GM18951 (cell line): ENCODE results near the gene IGSF9.

Experiments used
- POLR2A ChIP-seq: IDR thresholded peaks from 4 replicates; pipeline ENCODE4 v1.6.1; 2011; ENCODE audit warnings: mild to moderate bottlenecking; ENCODE audit not compliant: insufficient read length, insufficient read depth; ENCODE audit errors: extremely low read depth
- in situ Hi-C: fragments of 300-500 bp; cut with MboI; formaldehyde crosslinking; loops from one replicate; pipeline ENCODE4 v1.12.0; 2022; ENCODE audit warnings: low sequenced_read_pairs, mixed read lengths, inconsistent platforms; ENCODE audit not compliant: unreplicated experiment

IGSF9 gene

GRCh38 chr1:159943908-159944622, 1.3 kb downstream of the IGSF9 start:
- in situ Hi-C loops = loop anchor here (5.0 kb wide), 1 partner anchor 58 kb away; no protein-coding TSS in a partner anchor

GRCh38 chr1:159943278-159943640, 2.2 kb downstream of the IGSF9 start:
- no peak for TF ChIP-seq POLR2A
- in situ Hi-C loops = loop anchor here (5.0 kb wide), 1 partner anchor 59 kb away; no protein-coding TSS in a partner anchor

More at GRCh38 chr1:159943908-159944622, 1.3 kb downstream of the IGSF9 start:
- TF ChIP-seq POLR2A = no peak

DNA sequence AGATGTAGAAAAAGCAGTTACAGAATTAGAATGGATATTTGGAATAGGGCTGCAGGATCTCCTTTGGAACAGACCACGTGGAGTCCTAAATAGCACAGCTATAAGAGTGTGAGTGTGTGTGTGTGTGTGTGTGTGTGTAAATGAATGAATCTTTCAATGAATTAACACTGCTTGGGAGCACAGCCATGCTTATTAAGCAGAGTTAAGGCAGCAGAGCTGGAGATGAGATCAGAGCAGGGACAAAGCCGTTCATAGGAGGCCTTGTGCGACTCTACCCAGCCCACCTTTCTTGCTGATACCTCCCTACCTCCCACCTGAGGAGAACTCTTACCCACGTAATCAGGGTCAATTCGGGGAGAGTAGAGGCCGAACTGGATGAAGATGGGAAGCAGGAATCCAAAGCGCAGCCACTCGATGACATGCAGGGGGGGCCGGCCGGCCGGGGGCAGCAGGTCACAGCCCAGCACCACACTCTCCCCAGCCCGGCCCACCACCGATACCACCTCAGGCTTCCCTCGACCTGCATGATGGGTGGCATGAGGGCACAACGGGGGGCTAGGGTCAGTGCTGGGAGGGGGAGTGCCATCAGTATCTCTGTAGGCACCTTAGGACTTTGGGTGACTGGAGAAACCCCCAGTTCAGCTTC, 2.7 kb downstream of the IGSF9 start:
- in situ Hi-C loops = loop anchor here (5.0 kb wide), 1 partner anchor 60 kb away; no protein-coding TSS in a partner anchor

DNA sequence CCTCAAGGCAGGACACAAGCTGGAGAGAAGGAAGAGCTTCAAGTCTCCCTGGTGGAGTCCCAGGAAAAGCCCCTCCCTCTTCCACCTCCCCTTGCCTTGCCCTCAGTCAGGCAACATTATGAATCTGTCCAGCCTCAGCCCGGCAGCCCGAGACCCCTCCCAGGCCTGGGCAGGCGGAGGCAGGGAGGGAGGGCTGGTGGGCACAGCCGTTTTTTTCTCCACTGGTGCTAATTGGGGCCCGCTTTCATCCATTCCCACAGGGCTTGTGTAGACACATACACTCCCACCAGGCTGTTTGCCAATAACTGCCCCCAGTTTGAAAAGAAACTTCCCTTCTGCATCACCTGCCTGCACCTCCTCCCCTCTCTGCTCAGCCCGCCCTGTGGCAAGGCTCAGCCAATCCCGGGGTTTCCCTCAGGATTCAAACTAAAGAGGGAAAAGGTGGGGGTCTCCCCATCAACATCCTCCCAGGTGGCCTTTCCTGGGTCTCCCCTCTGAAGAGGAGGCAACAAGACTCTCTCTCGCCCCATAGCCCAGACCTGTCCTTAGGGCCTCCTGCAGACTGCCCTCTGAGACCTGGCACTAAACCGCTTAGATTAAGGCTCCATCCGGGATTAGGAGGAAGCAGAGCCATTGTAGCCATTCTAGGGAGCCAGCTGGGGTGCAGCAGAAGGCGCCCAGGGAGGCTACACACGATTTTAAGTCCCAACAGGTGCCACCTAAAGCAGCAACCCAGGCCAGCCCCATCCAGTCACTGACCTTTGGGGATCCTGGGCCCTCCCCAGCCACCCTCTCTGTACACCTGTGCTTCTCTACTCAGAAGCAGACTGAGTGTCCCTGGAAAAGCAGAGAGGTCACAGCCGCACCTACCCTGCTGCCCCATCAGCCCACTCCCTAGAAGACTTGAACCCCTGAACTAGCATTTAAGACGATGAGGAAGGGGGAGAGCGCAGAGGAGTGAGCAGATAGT, 3.5 kb downstream of the IGSF9 start:
- no peak for TF ChIP-seq POLR2A
- in situ Hi-C loops = loop anchor here (5.0 kb wide), 1 partner anchor 60 kb away; no protein-coding TSS in a partner anchor

More for the DNA sequence above, 2.7 kb downstream of the IGSF9 start:
- no peak for TF ChIP-seq POLR2A

DNA sequence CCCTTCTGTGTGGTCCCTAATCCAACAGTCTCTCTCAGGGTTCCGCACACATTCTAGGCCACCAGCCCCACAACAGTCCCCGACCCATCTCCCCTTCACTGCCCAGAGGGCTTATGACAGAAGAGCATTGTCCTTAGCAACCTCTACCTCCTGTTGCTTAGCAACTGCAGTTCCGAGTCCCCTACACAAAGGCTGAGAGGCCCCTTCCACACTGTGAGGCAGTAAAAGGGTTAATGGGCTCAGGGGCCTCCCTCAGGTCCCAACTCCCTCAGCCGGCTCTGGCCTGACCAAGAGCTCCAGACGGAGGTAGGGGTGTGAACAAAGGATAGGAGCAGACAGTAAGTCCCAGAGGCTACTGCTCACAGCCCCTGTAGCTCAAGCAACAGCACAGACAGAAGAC, 4.3 kb downstream of the IGSF9 start:
- in situ Hi-C loops = loop anchor here (5.0 kb wide), 1 partner anchor 61 kb away; no protein-coding TSS in a partner anchor
- TF ChIP-seq POLR2A = no peak

DNA sequence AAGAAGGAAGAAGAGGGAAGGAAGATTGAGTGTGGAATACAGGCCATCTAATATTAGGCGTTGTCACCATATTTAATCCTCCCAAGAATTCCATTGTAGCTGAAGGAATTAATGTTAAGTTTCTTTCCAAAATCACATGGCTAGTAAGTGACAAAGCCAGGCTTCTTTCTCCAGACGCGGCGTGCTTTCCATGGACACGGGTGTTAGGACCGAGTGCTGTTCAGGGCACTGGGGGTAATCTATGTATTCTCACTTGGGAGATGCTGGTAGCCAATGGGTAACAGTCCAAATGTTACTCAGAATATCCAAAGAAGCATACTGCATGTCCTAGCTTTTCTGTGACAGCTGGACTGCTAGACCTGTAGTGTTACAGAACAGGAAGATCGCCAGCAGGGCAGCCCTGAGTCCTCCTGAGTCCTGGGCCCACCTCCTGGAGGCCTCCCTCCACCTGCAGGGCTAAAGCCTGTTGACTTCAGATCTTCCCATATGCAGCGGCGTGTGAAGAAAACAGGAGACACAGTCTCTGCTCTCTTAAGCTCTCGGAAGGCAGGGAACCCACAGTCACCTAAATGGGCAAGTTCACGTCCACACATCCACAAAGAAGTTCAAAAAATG, 5.3 kb downstream of the IGSF9 start:
- in situ Hi-C loops = loop anchor here (5.0 kb wide), 1 partner anchor 62 kb away; no protein-coding TSS in a partner anchor
- TF ChIP-seq POLR2A = no peak

GRCh38 chr1:159939678-159940002, 5.8 kb downstream of the IGSF9 start:
- TF ChIP-seq POLR2A = no peak
- in situ Hi-C loops = loop anchor here (5.0 kb wide), 1 partner anchor 63 kb away; no protein-coding TSS in a partner anchor

DNA sequence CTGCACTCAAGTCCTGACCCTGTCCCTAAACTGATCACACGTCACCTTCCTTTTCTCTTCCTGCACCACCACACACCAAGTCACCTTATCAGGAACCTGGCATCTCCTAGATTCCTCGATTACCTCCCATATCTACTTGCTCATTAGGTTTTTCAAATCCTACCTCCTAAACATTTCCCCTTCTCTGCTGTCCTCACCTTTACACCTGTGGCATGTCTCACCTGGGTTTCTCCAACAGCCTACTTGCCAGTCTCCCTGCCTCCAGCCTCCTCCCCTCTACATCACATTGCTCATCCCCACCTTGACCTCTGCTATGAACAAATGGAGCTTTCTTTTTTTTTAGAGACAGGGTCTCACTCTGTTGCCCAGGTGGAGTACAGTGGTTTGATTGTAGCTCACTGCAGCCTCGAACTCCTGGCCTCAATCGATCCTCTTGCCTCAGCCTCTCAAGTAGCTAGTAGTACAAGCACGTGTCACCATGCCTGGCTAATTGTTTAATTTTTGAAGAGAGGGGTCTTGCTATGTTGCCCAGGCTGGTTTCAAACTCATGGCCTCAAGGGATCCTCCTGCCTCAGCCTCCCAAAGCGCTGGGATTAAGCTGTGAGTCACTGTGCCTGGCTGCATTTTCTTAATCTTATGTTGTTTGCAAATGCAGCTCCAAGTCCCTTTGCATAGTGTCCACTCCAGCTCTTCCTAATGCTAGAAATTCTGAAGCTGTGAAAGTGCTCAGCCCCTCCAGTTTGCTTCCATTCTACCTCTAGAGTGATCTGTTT, 6.3 kb downstream of the IGSF9 start:
- no peak for TF ChIP-seq POLR2A
- in situ Hi-C loops = no loop called here

DNA sequence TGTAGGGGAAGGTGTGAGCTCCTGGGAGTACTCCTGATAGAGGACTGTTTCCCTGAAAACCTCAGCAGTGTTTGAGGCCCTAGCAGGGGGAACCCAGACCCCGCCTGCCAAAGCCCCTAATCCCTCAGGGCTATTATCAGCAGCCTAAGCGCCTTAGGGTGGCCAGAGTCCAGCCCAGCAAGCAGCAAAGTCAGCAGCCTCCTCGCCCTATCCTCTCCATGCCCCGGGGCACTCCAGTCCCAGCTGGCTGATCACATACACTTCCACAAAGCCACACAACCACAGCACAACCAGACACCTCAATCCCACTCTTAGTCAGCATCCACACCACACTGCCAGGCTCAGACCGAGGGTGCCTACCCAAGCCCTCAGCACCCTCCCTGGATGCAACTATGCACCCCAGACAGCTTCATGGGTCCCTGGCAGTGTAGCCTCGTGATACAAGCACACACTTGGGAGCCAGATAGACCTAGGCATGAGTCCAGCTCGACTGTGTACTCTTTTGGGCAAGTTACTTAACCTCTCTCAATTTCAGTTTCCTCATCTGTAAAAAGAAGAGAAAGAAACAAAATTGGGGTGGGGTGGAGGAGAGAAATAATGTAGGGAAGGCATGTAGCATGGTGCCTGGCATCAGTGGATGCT, 7.1 kb downstream of the IGSF9 start:
- no peak for TF ChIP-seq POLR2A
- in situ Hi-C loops = no loop called here

DNA sequence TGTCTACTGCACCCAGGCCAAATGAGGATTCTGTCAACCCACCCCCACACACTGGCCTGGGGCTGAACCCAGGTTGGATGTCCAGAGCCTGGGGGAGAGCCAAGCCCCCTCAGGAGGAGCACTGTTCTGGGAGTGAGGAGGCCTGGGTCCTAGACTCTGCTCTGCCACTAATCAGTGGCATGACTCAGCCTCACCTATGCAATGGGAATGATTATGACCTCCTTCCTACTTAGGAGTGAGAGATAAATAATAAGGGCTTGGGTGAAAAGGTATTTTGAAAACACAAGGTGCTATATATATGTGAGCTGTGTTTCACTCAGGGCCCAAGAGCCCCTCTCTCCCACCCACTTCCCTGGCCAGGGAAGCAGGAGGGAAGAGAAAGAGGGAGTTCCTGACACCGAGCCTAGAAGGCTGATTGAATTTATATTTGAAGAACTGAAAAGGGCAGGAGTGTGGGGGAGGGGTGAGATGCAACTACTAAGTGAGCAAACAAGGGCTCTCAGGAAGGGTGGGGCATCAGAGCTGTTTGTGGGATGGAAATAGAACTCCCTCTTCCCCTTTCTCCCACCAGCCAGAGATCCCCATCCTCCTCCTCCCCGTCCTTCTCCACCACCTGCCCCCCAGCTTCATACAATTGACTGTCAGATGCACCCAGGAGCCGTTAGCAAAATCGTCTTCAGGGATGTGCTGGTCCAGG, 8.2 kb downstream of the IGSF9 start:
- in situ Hi-C loops = no loop called here
- no peak for TF ChIP-seq POLR2A
